AG09319 (cell line): ENCODE results near the gene SCFD2.

Experiments used
- DNase-seq: peaks from one replicate; pipeline ENCODE4 v3.0.0-alpha.2; 2010; ENCODE audit warnings: low read depth; ENCODE audit errors: extremely low read depth
- CTCF ChIP-seq: IDR thresholded peaks from 2 replicates; pipeline ENCODE4 v1.5.1; 2011; ENCODE audit warnings: low read depth, mild to moderate bottlenecking, inconsistent platforms, low read length, moderate library complexity

Gene SCFD2

GRCh38 chr4:53122280-53123116 is 243.4 kb downstream of the SCFD2 start:
- no peak for TF ChIP-seq CTCF
- DNase-seq: no peak

GRCh38 chr4:53121264-53121865 is 244.5 kb downstream of the SCFD2 start:
- TF ChIP-seq CTCF: no peak

GRCh38 chr4:53120778-53121177 is 245.1 kb downstream of the SCFD2 start:
- TF ChIP-seq CTCF: no peak
- DNase-seq: no peak

More at GRCh38 chr4:53121264-53121865, 244.5 kb downstream of the SCFD2 start:
- no peak for DNase-seq

- no peak for DNase-seq
These were observed 246.2 kb downstream of the SCFD2 start for GRCh38 chr4:53119680-53120079.

GRCh38 chr4:53118676-53119075 is 247.2 kb downstream of the SCFD2 start:
- no peak for TF ChIP-seq CTCF
- no peak for DNase-seq

More at GRCh38 chr4:53119680-53120079, 246.2 kb downstream of the SCFD2 start:
- no peak for TF ChIP-seq CTCF

- DNase-seq: no peak
- TF ChIP-seq CTCF: no peak
These were observed 248.9 kb downstream of the SCFD2 start for GRCh38 chr4:53116954-53117353.
